ENCODE results near the gene PPP1R11. TPM values are rescaled to one million over a fixed set of nuclear protein-coding genes. Genes with fewer than 3 reads are reported as not detected.

PPP1R11 gene
- total and polyA plus RNA-seq, 2 of the 13 experiments (the other 11 are each of a cell fraction or from before 2014, with no cell fraction given): 32.1 to 58.9 TPM

- peak overlapping the region; percentile 18 for H3K27ac ChIP-seq (ENCODE audit: extremely low read length, insufficient read depth, low read length)
- in situ Hi-C loops (cut with HindIII; ENCODE audit: extremely low pct_ligation_motif_present, low pct_unique_long_range_greater_than_20kb): no loop called here
- H3K36me3 ChIP-seq (replicated peaks in 1 of 2; ENCODE audit: control insufficient read depth in 1 of 2, insufficient read depth in 2 of 2, low read length in 2 of 2): no peaks in the 10 kb centered on the region
- H2AFZ ChIP-seq (ENCODE audit: low read length): no peak overlapping the region
- WGBS (ENCODE audit: low lambda C conversion rate): 100% methylated on average over 1 of the region's 1 CpG
- H3K9me3 ChIP-seq (ENCODE audit: low read length): no peaks in the 10 kb centered on the region
- ChIA-PET POLR2A (interaction anchor here (1.9 kb wide), 1 partner anchor 19 kb away, joined by 5 read pairs; the partner anchor contains the start of gene POLR1H), CTCF (ENCODE audit: low intra/inter-chr PET ratio, low total read pairs) (no interaction called here)
- H3K9ac ChIP-seq (ENCODE audit: insufficient read depth, low read depth, low read length): no peak overlapping the region
- H3K4me1 ChIP-seq (ENCODE audit: insufficient read depth, low read length): peaks cover 26% of the 10 kb centered on the region
- no peaks in the 10 kb centered on the region for H3K27me3 ChIP-seq (ENCODE audit: control insufficient read depth in 1 of 2, insufficient read depth in 2 of 2, low read length in 2 of 2)
- H3K4me2 ChIP-seq (ENCODE audit: low read depth, low read length): no peak overlapping the region
- BruUV-seq (replicated peaks): no TSS peak
- no peaks in the 10 kb centered on the region for H3K79me2 ChIP-seq (ENCODE audit: insufficient read depth, low read length)
- DNase-seq (ENCODE audit: low spot score) (no peak), ATAC-seq (peak; percentile 44; the same call in 2 of the 3 replicates), FAIRE-seq (no peak)
- no peak overlapping the region for H3K4me3 ChIP-seq (replicated peaks in 1 of 3; ENCODE audit: insufficient read depth in 1 of 3, low read depth in 2 of 3, low read length in 3 of 3)
- TF ChIP-seq TBX2 (CRISPR knock-in tag; IDR thresholded peaks at IDR 0.05; ENCODE audit: borderline replicate concordance): no peak
- TF ChIP-seq SYNCRIP (IDR thresholded peaks at IDR 0.05; ENCODE audit: insufficient read depth, low read depth, low read length): no peak
- no peak for TF ChIP-seq ZNF691 (CRISPR knock-in tag; IDR thresholded peaks at IDR 0.05; ENCODE audit: borderline replicate concordance, low read depth)
- H4K20me1 ChIP-seq (ENCODE audit: insufficient read depth, low read length): no peaks in the 10 kb centered on the region
- intact Hi-C loops (cut with micrococcal nuclease; ENCODE audit: unreplicated experiment): no loop called here
These were observed 24.5 kb upstream of the PPP1R11 start for GRCh38 chr6:30042476-30042875.

- Histone ChIP-seq H3K27ac (ENCODE audit: extremely low read length, insufficient read depth, low read length) (no peak overlapping the region), H4K20me1 (ENCODE audit: insufficient read depth, low read length) (no peaks in the 10 kb centered on the region), H3K4me1 (ENCODE audit: insufficient read depth, low read length) (peaks cover 26% of the 10 kb centered on the region), H3K36me3 (replicated peaks in 1 of 2; ENCODE audit: control insufficient read depth in 1 of 2, insufficient read depth in 2 of 2, low read length in 2 of 2) (no peaks in the 10 kb centered on the region), H3K4me3 (replicated peaks in 1 of 3; ENCODE audit: insufficient read depth in 1 of 3, low read depth in 2 of 3, low read length in 3 of 3) (no peak overlapping the region), H3K9ac (ENCODE audit: insufficient read depth, low read depth, low read length) (no peak overlapping the region), H3K27me3 (ENCODE audit: control insufficient read depth in 1 of 2, insufficient read depth in 2 of 2, low read length in 2 of 2) (no peaks in the 10 kb centered on the region), H3K9me3 (ENCODE audit: low read length) (no peaks in the 10 kb centered on the region), H2AFZ (ENCODE audit: low read length) (no peak overlapping the region), H3K79me2 (ENCODE audit: insufficient read depth, low read length) (no peaks in the 10 kb centered on the region), H3K4me2 (ENCODE audit: low read depth, low read length) (no peak overlapping the region)
- no peak; the same call in 2 of the 3 replicates for ATAC-seq
- intact Hi-C loops (cut with micrococcal nuclease; ENCODE audit: unreplicated experiment) (no loop called here), in situ Hi-C loops (cut with HindIII; ENCODE audit: extremely low pct_ligation_motif_present, low pct_unique_long_range_greater_than_20kb) (no loop called here)
- DNase-seq (ENCODE audit: low spot score): no peak
- no peak for FAIRE-seq
- 52% methylated on average over 1 of the region's 1 CpG for WGBS (ENCODE audit: low lambda C conversion rate)
- no TSS peak for BruUV-seq (replicated peaks)
- CTCF ChIA-PET (ENCODE audit: low intra/inter-chr PET ratio, low total read pairs): no interaction called here
- POLR2A ChIA-PET: no interaction called here
- TF ChIP-seq ARID4A (CRISPR knock-in tag; IDR thresholded peaks at IDR 0.05; ENCODE audit: borderline replicate concordance) (no peak), POLR2AphosphoS2 (IDR thresholded peaks at IDR 0.05; ENCODE audit: low read depth, low read length) (no peak), NFIC (IDR thresholded peaks at IDR 0.05; ENCODE audit: low read length) (no peak), CBFB (CRISPR knock-in tag; IDR thresholded peaks at IDR 0.05) (no peak), DNMT3B (CRISPR knock-in tag; conservative IDR thresholded peaks at IDR 0.05) (no peak), HDAC1 (CRISPR knock-in tag; IDR thresholded peaks at IDR 0.05) (no peak), YEATS4 (CRISPR knock-in tag; IDR thresholded peaks at IDR 0.05; ENCODE audit: borderline replicate concordance) (0 out of 2 replicates have a peak, but pooled peaks have one; percentile 26), KAT2B (IDR thresholded peaks at IDR 0.05; ENCODE audit: borderline replicate concordance, low read depth, low read length) (no peak), TRIM22 (IDR thresholded peaks at IDR 0.05) (no peak), RAD21 (CRISPR knock-in tag; IDR thresholded peaks at IDR 0.05) (no peak), MZF1 (CRISPR knock-in tag; IDR thresholded peaks at IDR 0.05; ENCODE audit: borderline replicate concordance) (no peak)
These were observed 24.1 kb upstream of the PPP1R11 start for GRCh38 chr6:30042914-30043313.
